HG02884 (cell line): ENCODE measurements around the gene ZGRF1.
"Not testable (repeated sequence)": the region's sequence is repeated elsewhere in the genome, so short reads cannot be mapped to it uniquely, and the experiment has no call there.

ENCODE experiments used
- ATAC-seq: cut with Tn5 transposase; IDR thresholded peaks from one replicate; pipeline ENCODE4 v1.9.1; 2021; ENCODE audit warnings: mild to moderate bottlenecking, moderate library complexity; ENCODE audit not compliant: unreplicated experiment

The ZGRF1 gene

GRCh38 chr4:112636688-112637551, at the start of gene ZGRF1, which contains the start of gene LARP7:
TSS of gene ZGRF1 (minus strand) at chr4:112636909. CDS start at chr4:112633176, 3,733 bp downstream.
TSS of gene LARP7 (plus strand) at chr4:112637143. CDS start at chr4:112644670, 7,527 bp downstream.
- peak; percentile 85 for ATAC-seq

- ATAC-seq, result no peak
These were observed 44.3 kb upstream of the ZGRF1 start for GRCh38 chr4:112680996-112681395.

- ATAC-seq, result no peak
These were observed 40.9 kb upstream of the ZGRF1 start for GRCh38 chr4:112677519-112678091.

- ATAC-seq, result no peak
These were observed 37.7 kb upstream of the ZGRF1 start for GRCh38 chr4:112674376-112674775.

- ATAC-seq, result no peak
These were observed 37.0 kb upstream of the ZGRF1 start for GRCh38 chr4:112673686-112674085.

- ATAC-seq, result no peak
These were observed 36.4 kb upstream of the ZGRF1 start for GRCh38 chr4:112673076-112673475.

GRCh38 chr4:112668131-112668530, 31.4 kb upstream of the ZGRF1 start:
- ATAC-seq, result no peak

GRCh38 chr4:112664611-112665010, 27.9 kb upstream of the ZGRF1 start:
- ATAC-seq, result no peak

GRCh38 chr4:112656115-112656514, 19.4 kb upstream of the ZGRF1 start:
- not testable (repeated sequence) for ATAC-seq

- ATAC-seq, result no peak
These were observed 18.6 kb upstream of the ZGRF1 start for GRCh38 chr4:112655270-112655669.

GRCh38 chr4:112652216-112652615, 15.5 kb upstream of the ZGRF1 start:
- no peak for ATAC-seq

GRCh38 chr4:112651641-112652040, 14.9 kb upstream of the ZGRF1 start:
- no peak for ATAC-seq

- no peak for ATAC-seq
These were observed 13.6 kb upstream of the ZGRF1 start for GRCh38 chr4:112650332-112650731.

GRCh38 chr4:112649055-112649408, 12.3 kb upstream of the ZGRF1 start:
- ATAC-seq, result no peak

GRCh38 chr4:112648263-112649054, 11.8 kb upstream of the ZGRF1 start:
- no peak for ATAC-seq

- no peak for ATAC-seq
These were observed 11.1 kb upstream of the ZGRF1 start for GRCh38 chr4:112647785-112648184.

GRCh38 chr4:112646632-112647537, 10.2 kb upstream of the ZGRF1 start:
- no peak for ATAC-seq

GRCh38 chr4:112645541-112646329, 9.0 kb upstream of the ZGRF1 start:
- ATAC-seq, result no peak
